B cell (primary cell): Measurements from ENCODE around the gene KRTAP10-12.

Experiments used
- CTCF ChIP-seq: fragments of 200-600 bp; IDR thresholded peaks from one replicate; pipeline ENCODE4 v1.8.0; 2022; ENCODE audit warnings: antibody characterized with exemption, mild to moderate bottlenecking
- EZH2 ChIP-seq: IDR thresholded peaks from 2 replicates; pipeline ENCODE4 v1.6.1; 2012; ENCODE audit warnings: borderline replicate concordance, low read depth, mild to moderate bottlenecking, moderate library complexity, low read length; ENCODE audit not compliant: insufficient read depth, poor library complexity, severe bottlenecking

DNA sequence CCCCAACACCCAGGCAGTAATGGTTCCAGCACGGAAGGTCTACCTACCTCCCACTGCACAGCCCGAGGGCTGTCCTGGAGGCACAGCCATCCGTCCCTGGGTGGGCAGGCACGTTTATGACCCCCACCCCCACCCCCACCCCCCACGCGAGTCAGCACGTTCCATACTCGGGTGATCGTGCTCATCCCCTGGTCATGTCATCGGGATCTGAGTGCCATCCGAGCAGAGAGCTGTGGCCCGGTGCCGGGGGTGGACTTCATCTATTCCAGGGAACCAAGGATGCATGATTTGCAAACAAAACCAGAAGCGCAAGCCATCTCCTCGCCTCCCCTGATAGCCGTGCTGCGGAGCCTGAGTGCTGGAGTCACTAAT lies 13.3 kb downstream of the KRTAP10-12 start:
- no peak for TF ChIP-seq CTCF
- no peak for TF ChIP-seq EZH2
